GM12873 (cell line): Measurements from ENCODE around the gene ATXN7L3.

Experiments
- CTCF ChIP-seq: IDR thresholded peaks from 2 replicates; pipeline ENCODE4 v1.5.1; 2012; ENCODE audit warnings: low read depth, mild to moderate bottlenecking, moderate library complexity, low read length, control low read depth; ENCODE audit not compliant: insufficient read depth; ENCODE audit errors: missing control alignments

Gene ATXN7L3

DNA sequence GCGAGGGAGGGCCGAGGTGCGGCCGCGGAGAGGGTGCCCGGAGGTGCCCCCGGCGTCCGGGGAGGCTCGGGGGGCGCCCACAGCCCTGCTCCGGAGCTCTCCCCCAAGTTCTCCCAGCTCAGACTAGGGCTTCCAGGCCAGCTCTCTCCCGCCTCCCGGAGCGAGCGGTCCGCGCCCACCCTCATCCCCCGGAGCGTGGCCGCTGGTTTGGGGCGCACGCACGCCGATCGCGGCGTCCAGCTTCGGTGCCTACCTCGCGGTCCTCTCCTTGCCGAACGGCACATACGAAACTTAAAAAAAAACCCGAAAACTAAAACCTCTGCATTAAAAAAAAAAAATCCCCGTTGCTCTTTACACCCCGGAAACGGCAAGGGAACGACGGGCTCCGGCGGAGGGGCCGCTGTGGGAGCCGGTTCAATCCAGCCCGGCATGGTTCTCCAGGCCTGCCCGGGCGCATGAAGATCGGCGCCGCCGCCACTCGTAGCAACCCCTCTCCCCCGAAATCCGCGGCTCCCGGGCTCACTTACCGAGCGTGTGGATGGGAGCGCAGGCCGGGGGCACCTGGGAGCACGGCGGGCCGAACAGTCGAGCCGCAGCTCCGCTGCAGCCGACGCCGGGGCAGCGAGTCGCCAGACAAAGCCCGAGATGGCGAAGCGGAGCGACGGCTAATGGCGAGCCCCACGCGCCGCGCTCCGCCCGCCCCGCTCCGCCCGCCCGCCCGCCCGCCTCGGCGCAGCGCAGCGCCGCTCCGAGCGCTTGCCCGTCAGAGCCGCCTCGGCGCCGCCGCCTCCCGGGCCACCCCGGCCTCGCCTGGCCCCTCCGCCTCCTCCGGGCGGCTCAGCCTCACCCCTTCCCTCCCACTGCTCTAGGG, 20.8 kb upstream of the ATXN7L3 start:
- TF ChIP-seq CTCF = no peak

GRCh38 chr17:44219616-44220212, 20.0 kb upstream of the ATXN7L3 start, which contains the start of gene UBTF:
Gene UBTF (minus strand): TSS chr17:44219675. CDS start chr17:44218229, 1,446 bp downstream.
- TF ChIP-seq CTCF = no peak

- TF ChIP-seq CTCF = peak; percentile 54
Observed at GRCh38 chr17:44219108-44219615, 19.5 kb upstream of the ATXN7L3 start.

DNA sequence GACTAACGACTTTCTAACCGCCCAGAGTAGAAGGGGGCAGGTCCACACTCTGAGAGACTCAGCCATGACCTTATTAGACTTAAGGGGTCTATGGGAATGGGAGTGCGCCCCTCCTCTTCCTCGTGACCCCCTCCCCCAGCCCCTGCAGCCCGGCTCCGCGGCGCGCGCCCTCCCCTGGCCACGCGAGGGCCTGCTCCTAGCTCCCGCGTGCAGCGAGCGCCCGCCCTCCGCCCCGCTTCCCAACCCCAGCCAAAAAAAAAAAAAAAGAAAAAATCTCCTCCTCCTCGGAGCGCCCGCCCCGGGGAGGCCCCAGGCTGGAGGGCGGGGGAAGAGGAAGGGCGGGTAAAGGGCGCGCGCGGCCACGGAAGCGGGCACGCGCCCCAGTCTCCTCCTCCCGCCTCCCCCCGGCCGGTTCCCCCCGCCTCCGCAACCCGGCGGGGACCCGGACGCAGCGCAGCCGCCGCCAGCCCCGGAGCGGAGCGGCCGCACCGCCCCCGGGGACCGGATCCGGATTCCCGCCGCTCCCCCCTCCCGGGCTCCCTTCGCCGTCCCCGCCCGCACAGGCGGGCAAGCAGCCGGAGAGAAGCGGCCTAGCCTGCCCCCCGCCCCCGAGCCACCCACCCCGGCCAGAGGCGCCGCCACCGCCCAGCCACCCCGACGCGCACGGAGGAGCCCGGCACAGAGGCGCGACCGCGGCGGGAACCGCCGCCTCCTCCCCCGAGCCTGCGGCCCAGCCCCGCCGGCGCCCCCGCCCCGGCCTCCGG, 18.8 kb upstream of the ATXN7L3 start:
- TF ChIP-seq CTCF = peak; percentile 59

- TF ChIP-seq CTCF = no peak
Observed at GRCh38 chr17:44217738-44218343, 18.2 kb upstream of the ATXN7L3 start.

GRCh38 chr17:44216694-44217093, 17.0 kb upstream of the ATXN7L3 start:
- no peak for TF ChIP-seq CTCF
